ENCODE measurements around the gene SPTLC3.

The SPTLC3 gene

GRCh38 chr20:13170771-13171170 lies 162.0 kb downstream of the SPTLC3 start:
- H3K4me3 ChIP-seq (ENCODE audit: low read depth, low read length): no peak overlapping the region
- no peak for DNase-seq (ENCODE audit: low read depth)
- TF ChIP-seq CTCF (IDR thresholded peaks at IDR 0.05; ENCODE audit: low read depth, low read length, missing control alignments): no peak

- no peak overlapping the region for H3K4me3 ChIP-seq (ENCODE audit: low read depth, low read length)
- no peak for TF ChIP-seq CTCF (IDR thresholded peaks at IDR 0.05; ENCODE audit: low read depth, low read length, missing control alignments)
- DNase-seq (ENCODE audit: low read depth): no peak
Measured at GRCh38 chr20:13173201-13173600, 164.4 kb downstream of the SPTLC3 start.

GRCh38 chr20:13174402-13174801 lies 165.6 kb downstream of the SPTLC3 start:
- DNase-seq (ENCODE audit: low read depth): no peak
- no peak for TF ChIP-seq CTCF (IDR thresholded peaks at IDR 0.05; ENCODE audit: low read depth, low read length, missing control alignments)
- no peak overlapping the region for H3K4me3 ChIP-seq (ENCODE audit: low read depth, low read length)

GRCh38 chr20:13180986-13181889 lies 172.5 kb downstream of the SPTLC3 start:
- TF ChIP-seq CTCF (IDR thresholded peaks at IDR 0.05; ENCODE audit: low read depth, low read length, missing control alignments): no peak
- no peak for DNase-seq (ENCODE audit: low read depth)
- H3K4me3 ChIP-seq (ENCODE audit: low read depth, low read length): no peak overlapping the region

GRCh38 chr20:13183005-13183404 lies 174.2 kb downstream of the SPTLC3 start:
- no peak for TF ChIP-seq CTCF (IDR thresholded peaks at IDR 0.05; ENCODE audit: low read depth, low read length, missing control alignments)
- no peak for DNase-seq (ENCODE audit: low read depth)
- H3K4me3 ChIP-seq (ENCODE audit: low read depth, low read length): no peak overlapping the region

- DNase-seq (ENCODE audit: low read depth): no peak
- H3K4me3 ChIP-seq (ENCODE audit: low read depth, low read length): no peak overlapping the region
- TF ChIP-seq CTCF (IDR thresholded peaks at IDR 0.05; ENCODE audit: low read depth, low read length, missing control alignments): no peak
Measured at GRCh38 chr20:13186043-13186774, 177.4 kb downstream of the SPTLC3 start.

All from GM12864 (cell line).